Osteocyte (in vitro differentiated cells): ENCODE data around the gene PSMA4. TPM values are rescaled to one million over a fixed set of nuclear protein-coding genes. Genes with fewer than 3 reads are reported as not detected.

ENCODE experiments used
- DNase-seq: peaks from one replicate; pipeline ENCODE4 v3.0.0; 2021; ENCODE audit warnings: mixed read lengths; ENCODE audit not compliant: unreplicated experiment; ENCODE audit errors: extremely low spot score
- H3K27ac Mint-ChIP-seq: one replicate; pipeline ENCODE4 v1.8.0; 2021; ENCODE audit warnings: mild to moderate bottlenecking, mixed read lengths; ENCODE audit not compliant: unreplicated experiment
- H3K27me3 Mint-ChIP-seq: one replicate; pipeline ENCODE4 v1.8.0; 2021; ENCODE audit warnings: mixed read lengths; ENCODE audit not compliant: unreplicated experiment
- H3K36me3 Mint-ChIP-seq: one replicate; pipeline ENCODE4 v1.8.0; 2021; ENCODE audit warnings: mixed read lengths; ENCODE audit not compliant: unreplicated experiment
- H3K4me1 Mint-ChIP-seq: one replicate; pipeline ENCODE4 v1.8.0; 2021; ENCODE audit warnings: mixed read lengths; ENCODE audit not compliant: unreplicated experiment
- H3K4me3 Mint-ChIP-seq: one replicate; pipeline ENCODE4 v1.8.0; 2021; ENCODE audit warnings: mild to moderate bottlenecking, moderate library complexity, mixed read lengths; ENCODE audit not compliant: unreplicated experiment
- H3K9me3 Mint-ChIP-seq: one replicate; pipeline ENCODE4 v1.8.0; 2021; ENCODE audit warnings: mixed read lengths; ENCODE audit not compliant: unreplicated experiment
- CTCF ChIP-seq: fragments of 200-600 bp; sonication (generic); IDR thresholded peaks from 2 replicates; pipeline ENCODE4 v1.5.0; 2021; ENCODE audit warnings: antibody characterized with exemption, mild to moderate bottlenecking, moderate library complexity
- total RNA-seq: library from RNA; stranded (reverse); gene quantifications from 2 replicates; pipeline ENCODE4 v1.2.1, GENCODE V29; 2021

Gene PSMA4
- total RNA-seq, 1 donor from 2014 or later = 183 TPM

- TF ChIP-seq CTCF = no peak
- Mint-ChIP-seq H3K4me3 (no peak overlapping the region), H3K4me1 (no peaks in the 10 kb centered on the region), H3K36me3 (no peaks in the 10 kb centered on the region), H3K9me3 (no peaks in the 10 kb centered on the region), H3K27me3 (no peaks in the 10 kb centered on the region), H3K27ac (no peak overlapping the region)
- DNase-seq = no peak
Observed at GRCh38 chr15:78598348-78598747, 58.1 kb downstream of the PSMA4 start.

- Mint-ChIP-seq H3K9me3 (no peaks in the 10 kb centered on the region), H3K27ac (no peak overlapping the region), H3K4me1 (no peaks in the 10 kb centered on the region), H3K36me3 (no peaks in the 10 kb centered on the region), H3K27me3 (peaks cover 6% of the 10 kb centered on the region), H3K4me3 (no peak overlapping the region)
- no peak for DNase-seq
- TF ChIP-seq CTCF = no peak
Observed at GRCh38 chr15:78599189-78599588, 58.9 kb downstream of the PSMA4 start.

Other genes starting within 250 kb of the PSMA4 start
- 40.3 and 46.5 TPM in 2 replicates for gene SKIC8, start 240.8 kb upstream of the PSMA4 start, total RNA-seq
- gene CRABP1, start 200.1 kb upstream of the PSMA4 start, total RNA-seq = 3.6 and 5.2 TPM in 2 replicates
- gene IREB2, start 102.2 kb upstream of the PSMA4 start, total RNA-seq = 55.9 and 62.3 TPM in 2 replicates
- 3.1 and 3.4 TPM in 2 replicates for gene HYKK, start 32.9 kb upstream of the PSMA4 start, total RNA-seq
- 0.55 and 1.1 TPM in 2 replicates for gene CHRNA5, start 25.1 kb downstream of the PSMA4 start, total RNA-seq
- 0.29 and 0.38 TPM in 2 replicates for gene CHRNA3, start 80.6 kb downstream of the PSMA4 start, total RNA-seq
- gene CHRNB4, start 100.8 kb downstream of the PSMA4 start, total RNA-seq = not detected in 2 replicates